Neural cell (in vitro differentiated cells): ENCODE results near the gene ADCY4. TPM values are rescaled to one million over a fixed set of nuclear protein-coding genes. Genes with fewer than 3 reads are reported as not detected.

Source experiments
- H2AFZ ChIP-seq: fragments of 200-600, 300-800 bp; sonication (generic), shearing (Covaris generic); 2 replicates; pipeline ENCODE4 v1.6.0; 2014; ENCODE audit warnings: low read depth, mild to moderate bottlenecking, antibody characterized with exemption, low read length, moderate library complexity
- H3F3A ChIP-seq: fragments of 200-600 bp; shearing (Covaris generic); 2 replicates; pipeline ENCODE4 v1.6.1; 2016; ENCODE audit warnings: mild to moderate bottlenecking, moderate library complexity, mixed read lengths, antibody characterized with exemption, low read length; ENCODE audit not compliant: insufficient read depth, poor library complexity, severe bottlenecking
- H3K27ac ChIP-seq: fragments of 200-600, 300-800 bp; sonication (generic), shearing (Covaris generic); 2 replicates; pipeline ENCODE4 v1.5.1; 2014; ENCODE audit warnings: mild to moderate bottlenecking, low read length, moderate library complexity
- H3K27me3 ChIP-seq: fragments of 300-800, 200-600 bp; sonication (generic), shearing (Covaris generic); 2 replicates; pipeline ENCODE4 v1.6.0; 2014; ENCODE audit warnings: mild to moderate bottlenecking, low read depth, low read length, moderate library complexity; ENCODE audit not compliant: insufficient read depth
- H3K36me3 ChIP-seq: fragments of 300-800, 200-600 bp; sonication (generic), shearing (Covaris generic); 2 replicates; pipeline ENCODE4 v1.5.1; 2014; ENCODE audit warnings: mild to moderate bottlenecking, antibody characterized with exemption, low read length, moderate library complexity; ENCODE audit not compliant: insufficient read depth
- H3K4me2 ChIP-seq: fragments of 300-800, 200-600 bp; sonication (generic), shearing (Covaris generic); 2 replicates; pipeline ENCODE4 v1.6.0; 2014; ENCODE audit warnings: mild to moderate bottlenecking, low read length
- H3K4me3 ChIP-seq: fragments of 300-800, 200-600 bp; sonication (generic), shearing (Covaris generic); 2 replicates; pipeline ENCODE4 v1.5.1; 2014; ENCODE audit warnings: mild to moderate bottlenecking, low read length, moderate library complexity
- H3K79me2 ChIP-seq: fragments of 200-600 bp; shearing (Covaris generic); replicated peaks from 2 replicates; pipeline ENCODE4 v1.6.0; 2014; ENCODE audit warnings: mild to moderate bottlenecking, low read length, moderate library complexity; ENCODE audit not compliant: insufficient read depth
- H3K9ac ChIP-seq: fragments of 300-800, 200-600 bp; sonication (generic), shearing (Covaris generic); 2 replicates; pipeline ENCODE4 v1.6.1; 2016; ENCODE audit warnings: mild to moderate bottlenecking, low read length, mixed read lengths
- H3K9me2 ChIP-seq: fragments of 200-600 bp; shearing (Covaris generic); 2 replicates; pipeline ENCODE4 v1.6.1; 2016; ENCODE audit warnings: mild to moderate bottlenecking, low read length, mixed read lengths; ENCODE audit not compliant: insufficient read depth
- H3K9me3 ChIP-seq: fragments of 200-600, 300-800 bp; sonication (generic), shearing (Covaris generic); 2 replicates; pipeline ENCODE4 v1.6.1; 2016; ENCODE audit warnings: mild to moderate bottlenecking, mixed run types, low read length, moderate library complexity, mixed read lengths
- H4K20me1 ChIP-seq: fragments of 200-600 bp; shearing (Covaris generic); 2 replicates; pipeline ENCODE4 v1.6.1; 2016; ENCODE audit warnings: mild to moderate bottlenecking, mixed run types; ENCODE audit not compliant: insufficient read depth
- EP300 ChIP-seq: fragments of 450-650 bp; conservative IDR thresholded peaks from 2 replicates; pipeline ENCODE4 v1.6.1; 2014; ENCODE audit warnings: antibody characterized with exemption, mild to moderate bottlenecking, moderate library complexity; ENCODE audit not compliant: poor library complexity, severe bottlenecking
- EZH2 ChIP-seq: fragments of 200-600, 300-800 bp; shearing (Covaris generic), sonication (generic); IDR thresholded peaks from 2 replicates; pipeline ENCODE4 v1.6.1; 2014; ENCODE audit warnings: antibody characterized with exemption, low read length, borderline replicate concordance, mild to moderate bottlenecking; ENCODE audit not compliant: insufficient read depth, poor library complexity, severe bottlenecking
- MXI1 ChIP-seq: fragments of 450-650 bp; conservative IDR thresholded peaks from 2 replicates; pipeline ENCODE4 v1.6.1; 2014; ENCODE audit warnings: antibody characterized with exemption, mild to moderate bottlenecking; ENCODE audit not compliant: poor library complexity, severe bottlenecking
- POLR2AphosphoS5 ChIP-seq: IDR thresholded peaks from 2 replicates; pipeline ENCODE4 v1.6.1; 2012
- RAD21 ChIP-seq: fragments of 450-650 bp; conservative IDR thresholded peaks from 2 replicates; pipeline ENCODE4 v1.6.1; 2014; ENCODE audit warnings: antibody characterized with exemption, mild to moderate bottlenecking, moderate library complexity
- SMC3 ChIP-seq: fragments of 450-650 bp; conservative IDR thresholded peaks from 2 replicates; pipeline ENCODE4 v1.6.1; 2014; ENCODE audit warnings: antibody characterized with exemption, mild to moderate bottlenecking, moderate library complexity; ENCODE audit not compliant: poor library complexity
- TAF1 ChIP-seq: IDR thresholded peaks from 2 replicates; pipeline ENCODE4 v1.6.1; 2012; ENCODE audit warnings: low read depth
- polyA plus RNA-seq: library from polyadenylated mRNA; depleted of rRNA; stranded (reverse); fragments of >200 nt; gene quantifications from 2 replicates; pipeline ENCODE4 v1.2.3, GENCODE V29; 2014
- TF ChIP-seq, protein P1 (sequence below): fragments of 450-650 bp; IDR thresholded peaks from 2 replicates; pipeline ENCODE4 v1.5.1; 2014; ENCODE audit warnings: antibody characterized with exemption, mild to moderate bottlenecking, moderate library complexity; ENCODE audit not compliant: poor library complexity, severe bottlenecking
- TF ChIP-seq, protein P2 (sequence below): IDR thresholded peaks from 2 replicates; pipeline ENCODE4 v1.6.1; 2012; ENCODE audit warnings: borderline replicate concordance

ADCY4 gene
- polyA plus RNA-seq, 1 donor from 2014 or later, result not detected

DNA sequence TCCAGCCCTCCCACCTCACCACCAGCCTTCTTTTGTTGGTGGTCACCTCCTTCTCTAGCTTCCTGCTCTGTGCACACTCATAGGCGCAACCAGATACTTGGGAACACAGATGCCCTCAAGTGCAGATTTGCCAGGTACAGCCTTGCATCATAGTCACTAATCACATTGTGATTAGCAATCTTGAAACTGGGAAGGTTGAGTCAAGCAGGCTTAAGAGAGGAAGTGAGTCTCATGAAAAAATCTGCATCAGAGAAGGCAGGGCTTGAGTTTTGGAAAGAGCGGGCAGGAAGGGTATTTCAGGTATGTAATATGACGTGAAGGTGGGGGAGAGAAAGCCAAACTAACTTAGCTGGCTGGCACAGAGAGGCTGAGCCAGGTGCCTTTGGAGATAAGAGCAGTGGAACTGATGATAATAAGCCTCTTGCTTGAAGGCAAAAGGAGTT, 60.7 kb downstream of the ADCY4 start:
- no peak overlapping the region for H3K4me2 ChIP-seq
- no peak overlapping the region for H3K9ac ChIP-seq
- no peaks in the 10 kb centered on the region for H3K9me2 ChIP-seq
- H3K27me3 ChIP-seq, result no peaks in the 10 kb centered on the region
- TF ChIP-seq MXI1 (no peak), RAD21 (no peak), SMC3 (no peak)
- H3K27ac ChIP-seq, result no peak overlapping the region
- no peaks in the 10 kb centered on the region for H3F3A ChIP-seq
- no peak overlapping the region for H2AFZ ChIP-seq
- no peaks in the 10 kb centered on the region for H3K79me2 ChIP-seq
- no peak overlapping the region for H3K4me3 ChIP-seq
- H3K9me3 ChIP-seq, result no peaks in the 10 kb centered on the region
- no peaks in the 10 kb centered on the region for H3K36me3 ChIP-seq
- H4K20me1 ChIP-seq, result no peaks in the 10 kb centered on the region

DNA sequence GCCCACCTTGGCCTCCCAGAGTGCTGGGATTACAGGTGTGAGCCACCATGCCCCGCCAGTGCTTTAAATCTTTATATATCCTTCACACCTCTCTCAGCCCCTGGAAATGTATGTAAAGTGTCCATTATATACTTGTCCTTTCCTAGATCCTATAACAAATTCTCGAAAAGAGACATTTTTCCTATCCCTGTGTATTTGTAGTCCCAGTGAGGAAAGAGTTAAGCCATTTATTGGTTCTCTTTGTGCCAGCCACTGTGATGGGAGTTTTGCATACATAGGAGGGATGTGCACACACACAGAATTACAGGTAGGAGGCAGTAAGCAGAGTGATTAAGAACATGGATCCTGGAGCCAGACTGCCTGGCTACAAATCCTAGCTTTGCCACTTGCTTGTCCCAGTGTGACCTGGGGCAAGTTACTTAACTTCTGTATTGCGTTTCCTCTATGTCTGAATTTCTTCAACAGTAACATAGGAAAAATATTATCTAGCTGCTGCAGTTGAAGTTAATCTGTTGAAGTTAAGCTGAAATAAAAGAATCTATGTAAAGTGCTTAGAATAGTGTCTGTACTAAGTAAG, 61.4 kb downstream of the ADCY4 start:
- no peak overlapping the region for H3K4me3 ChIP-seq
- no peak overlapping the region for H2AFZ ChIP-seq
- H3K79me2 ChIP-seq, result no peaks in the 10 kb centered on the region
- TF ChIP-seq, protein P1, sequence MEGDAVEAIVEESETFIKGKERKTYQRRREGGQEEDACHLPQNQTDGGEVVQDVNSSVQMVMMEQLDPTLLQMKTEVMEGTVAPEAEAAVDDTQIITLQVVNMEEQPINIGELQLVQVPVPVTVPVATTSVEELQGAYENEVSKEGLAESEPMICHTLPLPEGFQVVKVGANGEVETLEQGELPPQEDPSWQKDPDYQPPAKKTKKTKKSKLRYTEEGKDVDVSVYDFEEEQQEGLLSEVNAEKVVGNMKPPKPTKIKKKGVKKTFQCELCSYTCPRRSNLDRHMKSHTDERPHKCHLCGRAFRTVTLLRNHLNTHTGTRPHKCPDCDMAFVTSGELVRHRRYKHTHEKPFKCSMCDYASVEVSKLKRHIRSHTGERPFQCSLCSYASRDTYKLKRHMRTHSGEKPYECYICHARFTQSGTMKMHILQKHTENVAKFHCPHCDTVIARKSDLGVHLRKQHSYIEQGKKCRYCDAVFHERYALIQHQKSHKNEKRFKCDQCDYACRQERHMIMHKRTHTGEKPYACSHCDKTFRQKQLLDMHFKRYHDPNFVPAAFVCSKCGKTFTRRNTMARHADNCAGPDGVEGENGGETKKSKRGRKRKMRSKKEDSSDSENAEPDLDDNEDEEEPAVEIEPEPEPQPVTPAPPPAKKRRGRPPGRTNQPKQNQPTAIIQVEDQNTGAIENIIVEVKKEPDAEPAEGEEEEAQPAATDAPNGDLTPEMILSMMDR, result peak; percentile 33
- no peak for TF ChIP-seq EZH2
- no peaks in the 10 kb centered on the region for H3K9me3 ChIP-seq
- H3F3A ChIP-seq, result no peaks in the 10 kb centered on the region
- H3K27me3 ChIP-seq, result no peaks in the 10 kb centered on the region
- H3K36me3 ChIP-seq, result no peaks in the 10 kb centered on the region
- no peak overlapping the region for H3K9ac ChIP-seq
- H3K27ac ChIP-seq, result no peak overlapping the region
- no peaks in the 10 kb centered on the region for H3K9me2 ChIP-seq
- H4K20me1 ChIP-seq, result no peaks in the 10 kb centered on the region
- no peak overlapping the region for H3K4me2 ChIP-seq

DNA sequence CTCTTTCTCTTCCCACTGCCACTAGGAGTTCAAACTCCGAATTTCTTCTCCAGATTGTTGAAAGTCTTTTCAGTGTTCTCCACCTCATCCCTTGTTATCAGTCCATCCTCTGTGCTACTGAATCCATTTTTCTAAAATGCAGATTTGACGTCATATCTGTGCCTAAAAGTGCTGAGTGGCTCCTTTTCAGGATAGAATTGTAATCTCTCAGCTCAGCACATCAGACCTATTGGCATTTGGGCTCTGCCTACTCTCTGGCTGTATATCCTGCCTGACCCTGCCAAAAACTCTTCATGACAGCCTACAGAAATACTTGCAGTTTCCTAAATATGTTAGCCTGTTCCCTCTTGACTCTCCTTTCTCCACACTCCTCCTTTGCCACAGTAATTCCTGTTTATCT, 62.4 kb downstream of the ADCY4 start:
- Histone ChIP-seq H3K27ac (no peak overlapping the region), H3K36me3 (no peaks in the 10 kb centered on the region), H4K20me1 (no peaks in the 10 kb centered on the region), H3K9me2 (no peaks in the 10 kb centered on the region), H3K27me3 (no peaks in the 10 kb centered on the region), H2AFZ (no peak overlapping the region), H3K9ac (no peak overlapping the region), H3K79me2 (no peaks in the 10 kb centered on the region), H3K9me3 (no peaks in the 10 kb centered on the region), H3K4me3 (no peak overlapping the region), H3F3A (no peaks in the 10 kb centered on the region), H3K4me2 (no peak overlapping the region)
- TF ChIP-seq, protein P2, sequence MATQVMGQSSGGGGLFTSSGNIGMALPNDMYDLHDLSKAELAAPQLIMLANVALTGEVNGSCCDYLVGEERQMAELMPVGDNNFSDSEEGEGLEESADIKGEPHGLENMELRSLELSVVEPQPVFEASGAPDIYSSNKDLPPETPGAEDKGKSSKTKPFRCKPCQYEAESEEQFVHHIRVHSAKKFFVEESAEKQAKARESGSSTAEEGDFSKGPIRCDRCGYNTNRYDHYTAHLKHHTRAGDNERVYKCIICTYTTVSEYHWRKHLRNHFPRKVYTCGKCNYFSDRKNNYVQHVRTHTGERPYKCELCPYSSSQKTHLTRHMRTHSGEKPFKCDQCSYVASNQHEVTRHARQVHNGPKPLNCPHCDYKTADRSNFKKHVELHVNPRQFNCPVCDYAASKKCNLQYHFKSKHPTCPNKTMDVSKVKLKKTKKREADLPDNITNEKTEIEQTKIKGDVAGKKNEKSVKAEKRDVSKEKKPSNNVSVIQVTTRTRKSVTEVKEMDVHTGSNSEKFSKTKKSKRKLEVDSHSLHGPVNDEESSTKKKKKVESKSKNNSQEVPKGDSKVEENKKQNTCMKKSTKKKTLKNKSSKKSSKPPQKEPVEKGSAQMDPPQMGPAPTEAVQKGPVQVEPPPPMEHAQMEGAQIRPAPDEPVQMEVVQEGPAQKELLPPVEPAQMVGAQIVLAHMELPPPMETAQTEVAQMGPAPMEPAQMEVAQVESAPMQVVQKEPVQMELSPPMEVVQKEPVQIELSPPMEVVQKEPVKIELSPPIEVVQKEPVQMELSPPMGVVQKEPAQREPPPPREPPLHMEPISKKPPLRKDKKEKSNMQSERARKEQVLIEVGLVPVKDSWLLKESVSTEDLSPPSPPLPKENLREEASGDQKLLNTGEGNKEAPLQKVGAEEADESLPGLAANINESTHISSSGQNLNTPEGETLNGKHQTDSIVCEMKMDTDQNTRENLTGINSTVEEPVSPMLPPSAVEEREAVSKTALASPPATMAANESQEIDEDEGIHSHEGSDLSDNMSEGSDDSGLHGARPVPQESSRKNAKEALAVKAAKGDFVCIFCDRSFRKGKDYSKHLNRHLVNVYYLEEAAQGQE, result no peak
- TF ChIP-seq TAF1, result no peak
- TF ChIP-seq MXI1, result no peak
- TF ChIP-seq EP300, result no peak
- TF ChIP-seq, protein P1, result no peak
- TF ChIP-seq EZH2, result no peak
- no peak for TF ChIP-seq RAD21
- TF ChIP-seq POLR2AphosphoS5, result no peak
- no peak for TF ChIP-seq SMC3
